HG02870 (cell line): ENCODE results near the gene LTBP4.
"Not testable (repeated sequence)": the region's sequence is repeated elsewhere in the genome, so short reads cannot be mapped to it uniquely, and the experiment has no call there.

Experiments used
- ATAC-seq: cut with Tn5 transposase; IDR thresholded peaks from one replicate; pipeline ENCODE4 v1.9.1; 2021; ENCODE audit warnings: mild to moderate bottlenecking, moderate library complexity; ENCODE audit not compliant: unreplicated experiment

Gene LTBP4, protein sequence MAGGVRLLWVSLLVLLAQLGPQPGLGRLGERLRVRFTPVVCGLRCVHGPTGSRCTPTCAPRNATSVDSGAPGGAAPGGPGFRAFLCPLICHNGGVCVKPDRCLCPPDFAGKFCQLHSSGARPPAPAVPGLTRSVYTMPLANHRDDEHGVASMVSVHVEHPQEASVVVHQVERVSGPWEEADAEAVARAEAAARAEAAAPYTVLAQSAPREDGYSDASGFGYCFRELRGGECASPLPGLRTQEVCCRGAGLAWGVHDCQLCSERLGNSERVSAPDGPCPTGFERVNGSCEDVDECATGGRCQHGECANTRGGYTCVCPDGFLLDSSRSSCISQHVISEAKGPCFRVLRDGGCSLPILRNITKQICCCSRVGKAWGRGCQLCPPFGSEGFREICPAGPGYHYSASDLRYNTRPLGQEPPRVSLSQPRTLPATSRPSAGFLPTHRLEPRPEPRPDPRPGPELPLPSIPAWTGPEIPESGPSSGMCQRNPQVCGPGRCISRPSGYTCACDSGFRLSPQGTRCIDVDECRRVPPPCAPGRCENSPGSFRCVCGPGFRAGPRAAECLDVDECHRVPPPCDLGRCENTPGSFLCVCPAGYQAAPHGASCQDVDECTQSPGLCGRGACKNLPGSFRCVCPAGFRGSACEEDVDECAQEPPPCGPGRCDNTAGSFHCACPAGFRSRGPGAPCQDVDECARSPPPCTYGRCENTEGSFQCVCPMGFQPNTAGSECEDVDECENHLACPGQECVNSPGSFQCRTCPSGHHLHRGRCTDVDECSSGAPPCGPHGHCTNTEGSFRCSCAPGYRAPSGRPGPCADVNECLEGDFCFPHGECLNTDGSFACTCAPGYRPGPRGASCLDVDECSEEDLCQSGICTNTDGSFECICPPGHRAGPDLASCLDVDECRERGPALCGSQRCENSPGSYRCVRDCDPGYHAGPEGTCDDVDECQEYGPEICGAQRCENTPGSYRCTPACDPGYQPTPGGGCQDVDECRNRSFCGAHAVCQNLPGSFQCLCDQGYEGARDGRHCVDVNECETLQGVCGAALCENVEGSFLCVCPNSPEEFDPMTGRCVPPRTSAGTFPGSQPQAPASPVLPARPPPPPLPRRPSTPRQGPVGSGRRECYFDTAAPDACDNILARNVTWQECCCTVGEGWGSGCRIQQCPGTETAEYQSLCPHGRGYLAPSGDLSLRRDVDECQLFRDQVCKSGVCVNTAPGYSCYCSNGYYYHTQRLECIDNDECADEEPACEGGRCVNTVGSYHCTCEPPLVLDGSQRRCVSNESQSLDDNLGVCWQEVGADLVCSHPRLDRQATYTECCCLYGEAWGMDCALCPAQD (N-terminal part only)

DNA sequence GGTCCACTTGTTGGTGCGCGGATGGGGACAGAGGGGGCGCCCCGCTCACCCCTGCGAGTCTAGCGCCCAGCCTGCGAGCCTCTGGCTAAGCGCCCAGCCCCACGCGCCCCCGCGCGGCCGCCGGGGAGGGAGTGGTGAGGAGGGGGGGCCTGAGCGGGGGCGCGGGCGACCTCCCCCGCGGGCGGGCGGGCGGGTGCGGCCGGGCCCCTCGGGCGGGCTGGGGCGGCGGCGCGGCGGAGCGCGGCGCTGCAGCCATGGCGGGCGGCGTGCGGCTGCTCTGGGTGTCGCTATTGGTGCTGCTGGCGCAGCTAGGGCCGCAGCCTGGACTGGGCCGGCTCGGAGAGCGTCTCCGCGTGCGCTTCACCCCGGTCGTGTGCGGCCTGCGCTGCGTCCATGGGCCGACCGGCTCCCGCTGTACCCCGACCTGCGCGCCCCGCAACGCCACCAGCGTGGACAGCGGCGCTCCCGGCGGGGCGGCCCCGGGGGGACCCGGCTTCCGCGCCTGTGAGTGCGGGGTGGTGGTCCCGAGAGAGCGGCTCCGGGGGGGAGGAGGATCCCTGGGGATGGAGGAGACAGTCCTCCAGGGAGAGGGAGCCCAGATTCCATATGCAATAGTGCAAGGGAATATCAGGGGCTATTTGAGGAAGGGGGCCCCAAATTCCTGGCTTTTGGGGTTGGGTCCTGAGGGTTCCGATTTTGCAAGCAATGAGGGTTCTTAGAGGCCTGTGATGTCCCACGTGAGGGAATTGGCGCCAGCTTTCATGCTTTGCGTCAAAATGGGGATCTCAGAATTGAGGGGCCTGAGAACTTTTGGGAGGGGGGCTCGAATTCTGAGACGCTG lies at the start of gene LTBP4:
Gene LTBP4 (plus strand): TSS at position 236 of the 841 bp plus-strand sequence. CDS start 19 bp downstream, at position 255.
- no peak for ATAC-seq

DNA sequence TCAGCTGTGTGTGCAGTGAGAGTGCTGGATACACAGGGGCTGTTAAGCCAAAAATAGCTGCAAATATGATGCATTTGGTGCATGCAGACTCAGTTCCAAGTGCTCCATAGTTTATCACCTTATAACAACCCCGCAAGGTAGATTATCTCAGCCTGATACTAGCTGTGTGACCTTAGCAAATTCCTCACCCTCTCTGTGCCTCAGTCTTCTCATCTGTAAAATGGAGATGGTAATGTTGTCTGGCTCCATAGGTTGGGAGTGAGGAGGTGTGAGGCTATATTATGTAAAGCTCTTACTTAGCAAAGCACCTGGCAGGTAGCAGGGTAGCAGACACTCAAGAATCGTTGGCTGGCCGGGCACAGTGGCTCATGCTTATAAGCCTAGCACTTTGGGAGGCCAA lies 48.3 kb upstream of the LTBP4 start:
- no peak for ATAC-seq

DNA sequence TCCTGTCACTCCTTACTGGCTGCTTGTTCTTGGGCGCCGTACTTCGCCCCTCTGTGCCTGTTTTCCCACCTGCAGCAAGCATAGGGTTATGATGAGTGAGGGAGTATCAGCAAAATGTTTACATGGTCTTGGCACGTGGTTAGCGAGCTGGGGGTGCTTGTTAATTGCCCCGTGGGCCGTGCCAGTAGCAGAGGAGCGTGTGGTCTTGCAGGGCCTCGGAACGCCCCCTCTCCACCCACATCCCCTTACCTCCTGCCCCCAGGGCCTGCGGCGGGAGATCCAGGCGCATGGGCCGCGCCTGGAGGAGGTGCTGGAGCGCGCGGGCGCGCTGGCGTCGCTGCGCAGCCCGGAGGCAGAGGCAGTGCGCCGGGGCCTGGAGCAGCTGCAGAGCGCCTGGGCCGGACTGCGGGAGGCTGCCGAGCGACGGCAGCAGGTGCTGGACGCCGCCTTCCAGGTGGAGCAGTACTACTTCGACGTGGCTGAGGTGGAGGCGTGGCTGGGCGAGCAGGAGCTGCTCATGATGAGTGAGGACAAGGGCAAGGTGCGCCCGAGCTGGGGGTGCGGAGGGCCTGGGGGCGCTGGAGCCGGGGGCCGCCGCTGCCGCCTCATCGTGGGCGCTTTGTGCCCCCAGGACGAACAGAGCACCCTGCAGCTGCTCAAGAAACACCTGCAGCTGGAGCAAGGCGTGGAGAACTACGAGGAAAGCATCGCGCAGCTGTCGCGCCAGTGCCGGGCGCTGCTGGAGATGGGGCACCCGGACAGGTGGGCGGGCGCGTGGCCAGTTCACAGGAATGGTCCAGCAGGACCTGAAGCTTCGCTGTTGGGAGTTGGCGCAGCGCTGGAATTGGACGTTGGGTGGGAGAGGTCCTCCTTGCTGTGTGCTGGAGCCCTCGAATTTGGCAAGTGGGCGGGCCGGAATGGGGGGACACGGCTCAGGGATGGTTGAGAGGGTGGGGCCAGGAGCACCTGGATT lies 47.0 kb upstream of the LTBP4 start:
- ATAC-seq: no peak

DNA sequence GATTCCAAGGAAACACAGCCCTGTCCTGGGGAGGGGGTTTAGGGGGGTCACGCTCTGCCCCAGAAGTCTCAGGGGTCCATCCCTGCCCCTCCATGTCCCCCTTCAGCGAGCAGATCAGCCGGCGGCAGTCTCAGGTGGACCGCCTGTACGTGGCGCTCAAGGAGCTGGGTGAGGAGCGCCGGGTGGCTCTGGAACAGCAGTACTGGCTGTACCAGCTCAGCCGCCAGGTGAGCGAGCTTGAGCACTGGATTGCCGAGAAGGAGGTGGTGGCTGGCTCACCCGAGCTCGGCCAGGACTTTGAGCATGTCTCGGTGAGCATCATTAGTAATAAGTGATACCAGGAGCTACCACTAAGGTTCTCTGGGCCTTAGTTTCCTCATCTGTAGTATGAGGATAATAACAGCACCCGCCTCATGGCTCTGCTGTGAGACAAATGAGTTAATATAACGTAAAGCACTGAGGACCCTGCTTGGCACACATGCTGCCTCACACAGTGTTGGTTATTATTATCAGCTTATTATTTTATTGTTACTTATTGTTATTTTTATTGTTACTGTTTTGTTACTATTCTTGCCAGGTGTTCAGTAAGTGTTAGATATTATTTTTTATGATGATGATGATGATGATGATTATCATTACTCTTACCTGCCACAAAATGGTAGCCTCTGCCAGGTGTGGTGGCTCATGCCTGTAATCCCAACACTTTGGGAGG lies 45.0 kb upstream of the LTBP4 start:
- ATAC-seq: no peak

DNA sequence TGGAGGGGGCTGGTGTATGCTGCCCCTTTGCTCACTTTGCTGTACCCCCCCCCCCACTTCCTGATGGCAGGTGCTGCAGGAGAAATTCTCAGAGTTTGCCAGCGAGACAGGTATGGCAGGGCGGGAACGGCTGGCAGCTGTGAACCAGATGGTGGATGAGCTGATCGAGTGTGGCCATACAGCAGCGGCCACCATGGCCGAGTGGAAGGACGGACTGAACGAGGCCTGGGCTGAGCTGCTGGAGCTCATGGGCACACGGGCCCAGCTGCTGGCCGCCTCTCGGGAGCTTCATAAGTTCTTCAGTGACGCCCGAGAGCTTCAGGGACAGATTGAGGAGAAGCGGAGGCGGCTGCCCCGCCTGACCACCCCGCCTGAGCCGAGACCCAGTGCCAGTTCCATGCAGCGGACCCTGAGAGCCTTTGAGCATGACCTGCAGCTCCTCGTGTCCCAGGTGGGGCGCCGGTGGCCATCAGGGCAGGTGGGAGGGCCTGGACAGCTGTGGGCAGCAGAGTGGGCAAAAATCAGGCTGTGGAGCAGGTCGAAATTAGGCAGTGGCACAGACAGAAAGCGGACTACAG lies 44.1 kb upstream of the LTBP4 start:
- no peak for ATAC-seq

DNA sequence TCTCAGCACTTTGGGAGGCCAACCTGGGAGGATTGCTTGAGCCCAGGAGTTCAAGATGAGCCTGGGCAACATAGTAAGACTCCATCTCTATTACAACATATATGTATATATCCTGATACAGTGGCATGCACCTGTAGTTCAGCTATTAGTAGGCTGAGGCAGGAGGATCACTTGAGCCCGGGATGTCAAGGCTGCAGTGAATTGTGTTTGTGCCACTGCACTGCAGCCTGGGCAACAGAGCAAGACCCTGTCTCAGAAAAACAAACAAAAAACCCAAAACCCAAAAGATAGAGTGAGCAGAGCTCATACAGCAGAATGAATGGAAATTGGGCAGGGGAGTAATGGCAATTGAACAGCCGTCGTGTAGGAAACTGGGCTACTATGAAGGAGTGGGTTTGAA lies 41.8 kb upstream of the LTBP4 start:
- ATAC-seq: no peak

DNA sequence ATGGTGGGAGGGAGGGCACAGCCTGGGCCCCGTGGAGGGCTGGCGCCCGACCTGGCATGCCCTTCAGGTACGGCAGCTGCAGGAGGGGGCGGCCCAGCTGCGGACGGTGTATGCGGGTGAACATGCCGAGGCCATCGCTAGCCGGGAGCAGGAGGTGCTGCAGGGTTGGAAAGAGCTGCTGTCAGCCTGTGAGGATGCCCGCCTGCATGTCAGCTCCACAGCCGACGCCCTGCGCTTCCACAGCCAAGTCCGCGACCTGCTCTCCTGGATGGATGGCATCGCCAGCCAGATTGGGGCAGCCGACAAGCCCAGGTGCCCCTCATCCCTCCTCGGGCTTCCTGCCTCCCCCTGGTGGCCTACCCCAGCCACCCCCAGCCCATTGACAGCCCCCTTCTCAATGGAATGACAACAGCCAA lies 41.1 kb upstream of the LTBP4 start:
- no peak for ATAC-seq

DNA sequence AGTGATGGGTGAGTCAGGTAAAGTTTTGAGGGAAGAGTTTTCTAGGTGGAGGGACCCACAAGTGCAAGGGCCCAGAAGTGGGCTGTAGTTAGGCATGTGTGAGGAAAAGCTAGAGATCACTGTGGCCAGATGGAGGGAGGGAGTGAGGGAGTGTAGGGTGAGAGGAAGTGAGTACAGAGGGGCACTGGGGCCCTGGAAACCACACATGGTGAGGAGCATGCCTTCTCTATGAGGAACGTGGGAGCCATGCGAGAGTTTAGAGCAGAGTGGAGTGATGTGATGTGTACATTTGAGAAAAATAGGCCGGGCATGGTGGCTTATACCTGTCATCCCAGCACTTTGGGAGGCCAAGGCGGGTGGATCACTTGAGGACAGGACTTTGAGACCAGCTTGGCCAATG lies 39.2 kb upstream of the LTBP4 start:
- ATAC-seq: no peak

DNA sequence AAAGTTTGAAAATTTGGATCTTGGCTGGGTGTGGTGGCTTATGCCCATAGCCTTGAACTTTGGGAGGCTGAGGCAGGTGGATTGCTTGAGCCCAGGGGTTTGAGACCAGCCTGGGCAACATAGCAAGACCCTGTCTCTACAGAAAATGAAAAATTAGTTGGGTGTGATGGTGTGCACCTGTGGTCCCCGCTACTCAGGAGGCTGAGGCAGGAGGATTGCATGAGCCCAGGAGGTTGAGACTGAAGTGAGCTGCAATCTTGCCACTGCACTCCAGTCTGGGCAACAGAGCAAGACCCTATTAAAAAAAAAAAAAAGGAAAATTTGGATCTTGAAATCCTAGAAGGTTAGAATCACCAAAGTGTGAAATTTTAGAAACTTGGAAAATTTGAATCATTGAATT lies 36.6 kb upstream of the LTBP4 start:
- not testable (repeated sequence) for ATAC-seq

DNA sequence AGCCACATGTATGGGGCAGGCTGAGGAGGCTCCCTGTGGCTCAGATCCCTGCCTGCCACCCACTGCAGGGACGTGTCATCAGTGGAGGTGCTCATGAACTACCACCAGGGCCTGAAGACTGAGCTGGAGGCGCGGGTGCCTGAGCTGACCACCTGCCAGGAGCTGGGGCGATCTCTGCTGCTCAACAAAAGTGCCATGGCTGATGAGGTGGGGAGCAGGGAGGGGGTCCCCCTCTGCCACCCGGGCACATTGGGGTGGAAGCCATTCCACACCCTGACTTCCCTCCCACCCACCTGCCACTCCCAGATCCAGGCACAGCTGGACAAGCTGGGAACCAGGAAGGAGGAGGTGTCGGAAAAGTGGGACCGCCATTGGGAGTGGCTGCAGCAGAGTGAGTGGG lies 35.8 kb upstream of the LTBP4 start:
- ATAC-seq: no peak

DNA sequence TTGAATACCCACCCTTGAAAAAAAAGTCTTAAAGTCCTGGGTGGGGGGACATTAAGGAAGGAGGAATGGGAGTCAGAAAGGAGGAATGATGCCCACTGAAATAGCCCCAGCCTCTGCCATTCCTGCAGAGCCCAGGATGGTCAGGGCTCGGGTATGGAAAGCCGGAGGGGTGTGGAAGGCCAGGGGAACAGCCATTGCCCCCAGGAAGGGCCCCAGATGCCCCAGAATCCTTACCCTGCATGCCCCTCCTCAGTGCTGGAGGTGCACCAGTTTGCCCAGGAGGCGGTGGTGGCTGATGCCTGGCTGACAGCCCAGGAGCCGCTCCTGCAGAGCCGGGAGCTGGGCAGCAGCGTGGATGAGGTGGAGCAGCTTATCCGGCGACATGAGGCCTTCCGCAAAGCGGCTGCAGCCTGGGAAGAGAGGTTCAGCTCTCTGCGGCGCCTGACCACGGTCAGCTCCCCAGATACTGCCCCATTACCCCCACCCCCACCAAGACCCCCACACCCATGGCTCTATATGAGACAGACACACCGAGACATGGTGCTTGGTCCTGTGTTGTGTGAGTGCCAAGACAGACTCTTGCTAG lies 35.2 kb upstream of the LTBP4 start:
- no peak for ATAC-seq

DNA sequence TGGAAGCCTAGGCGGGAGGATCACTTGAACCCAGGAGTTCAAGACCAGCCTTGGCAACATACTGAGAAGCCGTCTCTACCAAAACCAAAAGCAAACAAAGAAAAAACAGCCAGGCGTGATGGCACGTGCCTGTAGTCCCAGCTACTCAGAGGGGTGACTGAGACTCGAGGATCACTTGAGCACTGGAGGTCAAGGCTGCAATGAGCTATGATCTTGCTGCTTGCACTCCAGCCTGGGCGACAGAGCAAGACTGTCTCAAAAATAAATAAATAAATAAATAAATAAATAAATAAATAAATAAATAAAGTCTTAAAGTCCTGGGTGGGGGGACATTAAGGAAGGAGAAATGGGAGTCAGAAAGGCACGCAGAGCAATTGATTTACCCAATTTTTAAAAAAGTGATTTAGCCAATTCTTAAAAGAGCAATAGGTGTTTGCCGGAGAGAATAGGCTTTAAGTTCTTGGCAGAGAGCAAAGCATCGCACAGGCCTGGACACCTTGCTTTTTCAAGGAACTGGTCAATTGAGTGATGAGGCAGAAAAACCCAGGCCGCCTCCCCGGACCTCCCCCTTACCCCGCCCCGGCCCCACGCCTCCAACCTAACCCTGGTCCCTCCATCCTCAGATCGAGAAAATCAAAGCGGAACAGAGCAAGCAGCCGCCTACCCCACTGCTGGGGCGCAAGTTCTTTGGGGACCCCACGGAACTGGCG lies 34.0 kb upstream of the LTBP4 start:
- ATAC-seq: no peak

DNA sequence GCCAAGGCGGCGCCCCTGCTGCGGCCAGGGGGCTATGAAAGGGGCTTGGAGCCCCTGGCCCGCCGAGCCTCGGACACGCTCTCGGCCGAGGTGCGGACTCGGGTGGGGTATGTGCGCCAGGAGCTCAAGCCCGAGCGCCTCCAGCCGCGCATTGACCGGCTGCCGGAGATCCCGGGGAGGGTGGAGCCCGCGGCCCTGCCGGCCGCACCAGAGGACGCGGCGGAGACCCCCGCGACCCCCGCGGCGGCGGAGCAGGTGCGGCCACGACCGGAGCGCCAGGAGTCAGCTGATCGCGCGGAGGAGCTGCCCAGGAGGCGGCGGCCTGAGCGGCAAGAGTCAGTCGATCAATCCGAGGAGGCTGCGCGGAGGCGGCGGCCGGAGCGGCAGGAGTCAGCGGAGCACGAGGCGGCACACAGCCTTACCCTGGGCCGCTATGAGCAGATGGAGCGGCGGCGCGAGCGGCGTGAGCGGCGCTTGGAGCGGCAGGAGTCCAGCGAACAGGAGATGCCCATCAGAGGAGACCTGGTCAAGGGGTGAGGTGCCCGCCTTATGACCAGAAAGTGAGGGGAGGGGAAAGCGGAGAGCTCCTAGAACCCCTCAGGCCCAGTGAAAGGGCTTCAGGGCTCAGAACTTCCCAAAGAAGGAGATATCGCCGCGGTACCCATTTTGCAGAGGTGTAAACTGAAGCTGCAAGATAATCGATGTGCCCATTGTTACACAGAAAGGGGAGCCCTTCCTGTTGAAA lies 33.2 kb upstream of the LTBP4 start:
- no peak for ATAC-seq

DNA sequence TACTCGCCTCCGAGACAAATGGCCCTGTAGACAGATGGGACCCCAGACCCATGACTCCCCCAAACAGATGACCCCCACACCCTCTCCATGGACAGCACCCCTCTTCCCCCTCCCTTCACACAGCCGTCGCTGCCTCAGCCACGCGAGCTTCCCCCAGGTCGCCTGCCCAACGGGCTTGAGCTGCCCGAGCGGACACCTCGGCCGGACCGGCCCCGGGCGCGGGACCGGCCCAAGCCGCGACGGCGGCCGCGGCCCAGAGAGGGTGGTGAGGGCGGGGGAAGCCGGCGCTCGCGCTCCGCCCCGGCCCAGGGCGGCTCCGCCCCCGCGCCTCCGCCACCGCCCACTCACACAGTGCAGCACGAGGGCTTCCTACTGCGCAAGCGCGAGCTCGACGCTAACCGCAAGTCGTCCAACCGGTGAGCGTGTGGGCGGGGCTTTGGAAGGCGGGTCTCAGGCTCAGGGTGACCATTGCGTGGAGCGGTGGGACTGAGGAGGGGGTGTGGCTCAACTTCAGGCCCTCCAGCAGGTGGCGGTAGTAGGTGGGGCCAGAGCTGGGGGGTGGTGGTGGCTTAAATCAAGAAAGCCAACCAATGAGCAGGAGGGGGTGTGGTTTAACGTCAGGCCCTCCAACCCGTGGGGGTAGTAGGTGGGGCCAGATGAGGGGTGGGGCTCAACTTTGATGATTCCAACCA lies 30.7 kb upstream of the LTBP4 start:
- ATAC-seq: peak; percentile 85

DNA sequence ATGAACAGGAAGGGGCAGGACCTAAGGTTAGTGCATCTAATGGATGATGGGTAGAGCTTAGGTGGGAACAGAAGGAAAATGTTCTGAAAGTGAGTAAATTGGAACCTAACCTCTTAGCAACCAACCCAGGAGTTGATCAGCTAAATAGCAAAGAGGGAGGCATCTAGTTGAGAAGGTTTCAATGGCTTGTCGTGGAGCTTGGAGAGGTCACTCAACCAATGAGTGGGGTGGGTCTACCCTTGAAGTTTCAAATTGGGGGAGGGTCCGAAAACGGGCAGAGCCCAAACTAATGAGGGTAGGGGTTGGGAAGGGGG lies 30.2 kb upstream of the LTBP4 start:
- ATAC-seq: no peak
